K562 (cell line): ENCODE data around the gene DIP2B. TPM values are rescaled to one million over a fixed set of nuclear protein-coding genes. Genes with fewer than 3 reads are reported as not detected.
A peak's percentile ranks its signal among the peaks of the same experiment; 100 is the strongest.

Source experiments
- EZH2 ChIP-seq: IDR thresholded peaks from 2 replicates; pipeline ENCODE4 v1.6.1; 2012; ENCODE audit warnings: low read depth, mild to moderate bottlenecking, inconsistent platforms, low read length, borderline replicate concordance
- PKNOX1 ChIP-seq: fragments of 450-650 bp; IDR thresholded peaks from 2 replicates; pipeline ENCODE4 v1.6.1; 2016
- REST ChIP-seq, 2 experiments: fragments of 450-650 bp; formaldehyde crosslinking in 1 of 2; IDR thresholded peaks; 2 replicates each; pipeline versions ENCODE4 v1.4.0 to v1.6.1; 2014 to 2020; ENCODE audit warnings: mild to moderate bottlenecking in 2 of 2, borderline replicate concordance in 1 of 2, low read depth in 1 of 2
- SMAD3 ChIP-seq: fragments of 450-650 bp; formaldehyde crosslinking; conservative IDR thresholded peaks from 2 replicates; pipeline ENCODE4 v1.4.0; 2020; ENCODE audit warnings: mild to moderate bottlenecking
- SMAD4 ChIP-seq: fragments of 250-450 bp; sonication (Bioruptor Pico); conservative IDR thresholded peaks from 2 replicates; pipeline ENCODE4 v1.8.0; 2021; ENCODE audit warnings: inconsistent platforms, mild to moderate bottlenecking, moderate library complexity
- ZNF589 ChIP-seq: fragments of 200-800 bp; sonication (Bioruptor generic); IDR thresholded peaks from 2 replicates; pipeline ENCODE4 v1.6.1; 2016; ENCODE audit warnings: low read depth, missing genetic modification characterization, missing compliant biosample characterization
- ZNF77 ChIP-seq: fragments of 250-450 bp; sonication (Bioruptor Pico); IDR thresholded peaks from 2 replicates; pipeline ENCODE4 v1.5.0; 2020
- polyA plus RNA-seq, 8 experiments: library from polyadenylated mRNA; depleted of rRNA in 4 of 8; stranded (reverse) in 5 of 8; unstranded in 3 of 8; fragments of >200 nt; fragmentation: Nextera tagmentation in 2 of 8; fragmentation: Illumina TruSeq in 1 of 8; extraction: Ambion mirVana in 2 of 8; extraction: Trizol in 1 of 8; gene quantifications; 2 replicates each; pipeline versions ENCODE4 v1.2.1 to v1.2.3, GENCODE V29; 2011 to 2014; ENCODE audit warnings: inconsistent platforms in 1 of 8, missing spikeins in 1 of 8
- total RNA-seq, 7 experiments: library from RNA; depleted of rRNA in 6 of 7; stranded (reverse); fragments of >200 nt in 6 of 7; fragmentation: Illumina TruSeq in 2 of 7; extraction: Trizol in 2 of 7; gene quantifications; 2 replicates each; pipeline versions ENCODE4 v1.2.1 to v1.2.3, GENCODE V29; 2011 to 2021; ENCODE audit warnings: low replicate concordance in 1 of 7
- TF ChIP-seq, protein P1 (sequence below): fragments of 250-450 bp; sonication (Bioruptor Pico); IDR thresholded peaks from 2 replicates; pipeline ENCODE4 v1.5.0; 2022; ENCODE audit warnings: mild to moderate bottlenecking
- TF ChIP-seq, protein P2 (sequence below): sonication (generic); IDR thresholded peaks from 2 replicates; pipeline ENCODE4 v1.6.1; 2016
- TF ChIP-seq, protein P3 (sequence below), 2 experiments: fragments of 200-800 bp in 1 of 2; sonication (Bioruptor generic) in 1 of 2; sonication (generic) in 1 of 2; formaldehyde crosslinking in 1 of 2; IDR thresholded peaks in 1 of 2; conservative IDR thresholded peaks in 1 of 2; 2 replicates each; pipeline versions ENCODE4 v1.5.0 to v1.6.1; 2016 to 2020; ENCODE audit warnings: missing compliant biosample characterization in 1 of 2, missing genetic modification characterization in 1 of 2, missing genetic modification reagents in 1 of 2
- TF ChIP-seq, protein P4 (sequence below): fragments of 250-450 bp; sonication (Bioruptor Pico); IDR thresholded peaks from 2 replicates; pipeline ENCODE4 v1.8.0; 2021; ENCODE audit warnings: mild to moderate bottlenecking, moderate library complexity

DIP2B gene
- total and polyA plus RNA-seq, 9 of the 15 experiments (the other 6 are each of a cell fraction or from before 2014, with no cell fraction given) = 4.6 to 26.1 (median 18.8) TPM

- TF ChIP-seq PKNOX1 (0 out of 2 replicates have a peak, but pooled peaks have one; percentile 30), ZNF589 (CRISPR knock-in tag) (no peak), SMAD3 (CRISPR knock-in tag) (no peak), EZH2 (no peak), REST (IDR thresholded peaks at IDR 0.05; ENCODE audit: borderline replicate concordance) (no peak), REST (CRISPR knock-in tag; IDR thresholded peaks at IDR 0.05; ENCODE audit: low read depth) (no peak), SMAD4 (CRISPR knock-in tag) (no peak), ZNF77 (CRISPR knock-in tag) (no peak)
- TF ChIP-seq, protein P1, sequence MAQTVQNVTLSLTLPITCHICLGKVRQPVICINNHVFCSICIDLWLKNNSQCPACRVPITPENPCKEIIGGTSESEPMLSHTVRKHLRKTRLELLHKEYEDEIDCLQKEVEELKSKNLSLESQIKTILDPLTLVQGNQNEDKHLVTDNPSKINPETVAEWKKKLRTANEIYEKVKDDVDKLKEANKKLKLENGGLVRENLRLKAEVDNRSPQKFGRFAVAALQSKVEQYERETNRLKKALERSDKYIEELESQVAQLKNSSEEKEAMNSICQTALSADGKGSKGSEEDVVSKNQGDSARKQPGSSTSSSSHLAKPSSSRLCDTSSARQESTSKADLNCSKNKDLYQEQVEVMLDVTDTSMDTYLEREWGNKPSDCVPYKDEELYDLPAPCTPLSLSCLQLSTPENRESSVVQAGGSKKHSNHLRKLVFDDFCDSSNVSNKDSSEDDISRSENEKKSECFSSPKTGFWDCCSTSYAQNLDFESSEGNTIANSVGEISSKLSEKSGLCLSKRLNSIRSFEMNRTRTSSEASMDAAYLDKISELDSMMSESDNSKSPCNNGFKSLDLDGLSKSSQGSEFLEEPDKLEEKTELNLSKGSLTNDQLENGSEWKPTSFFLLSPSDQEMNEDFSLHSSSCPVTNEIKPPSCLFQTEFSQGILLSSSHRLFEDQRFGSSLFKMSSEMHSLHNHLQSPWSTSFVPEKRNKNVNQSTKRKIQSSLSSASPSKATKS (CRISPR knock-in tag) = no peak
- TF ChIP-seq, protein P2, sequence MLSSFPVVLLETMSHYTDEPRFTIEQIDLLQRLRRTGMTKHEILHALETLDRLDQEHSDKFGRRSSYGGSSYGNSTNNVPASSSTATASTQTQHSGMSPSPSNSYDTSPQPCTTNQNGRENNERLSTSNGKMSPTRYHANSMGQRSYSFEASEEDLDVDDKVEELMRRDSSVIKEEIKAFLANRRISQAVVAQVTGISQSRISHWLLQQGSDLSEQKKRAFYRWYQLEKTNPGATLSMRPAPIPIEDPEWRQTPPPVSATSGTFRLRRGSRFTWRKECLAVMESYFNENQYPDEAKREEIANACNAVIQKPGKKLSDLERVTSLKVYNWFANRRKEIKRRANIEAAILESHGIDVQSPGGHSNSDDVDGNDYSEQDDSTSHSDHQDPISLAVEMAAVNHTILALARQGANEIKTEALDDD = peak; percentile 94
- TF ChIP-seq, protein P3, sequence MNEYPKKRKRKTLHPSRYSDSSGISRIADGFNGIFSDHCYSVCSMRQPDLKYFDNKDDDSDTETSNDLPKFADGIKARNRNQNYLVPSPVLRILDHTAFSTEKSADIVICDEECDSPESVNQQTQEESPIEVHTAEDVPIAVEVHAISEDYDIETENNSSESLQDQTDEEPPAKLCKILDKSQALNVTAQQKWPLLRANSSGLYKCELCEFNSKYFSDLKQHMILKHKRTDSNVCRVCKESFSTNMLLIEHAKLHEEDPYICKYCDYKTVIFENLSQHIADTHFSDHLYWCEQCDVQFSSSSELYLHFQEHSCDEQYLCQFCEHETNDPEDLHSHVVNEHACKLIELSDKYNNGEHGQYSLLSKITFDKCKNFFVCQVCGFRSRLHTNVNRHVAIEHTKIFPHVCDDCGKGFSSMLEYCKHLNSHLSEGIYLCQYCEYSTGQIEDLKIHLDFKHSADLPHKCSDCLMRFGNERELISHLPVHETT (CRISPR knock-in tag; conservative IDR thresholded peaks at IDR 0.05 in 1 of 2, IDR thresholded peaks at IDR 0.05 in 1 of 2) = no peak
- TF ChIP-seq, protein P4, sequence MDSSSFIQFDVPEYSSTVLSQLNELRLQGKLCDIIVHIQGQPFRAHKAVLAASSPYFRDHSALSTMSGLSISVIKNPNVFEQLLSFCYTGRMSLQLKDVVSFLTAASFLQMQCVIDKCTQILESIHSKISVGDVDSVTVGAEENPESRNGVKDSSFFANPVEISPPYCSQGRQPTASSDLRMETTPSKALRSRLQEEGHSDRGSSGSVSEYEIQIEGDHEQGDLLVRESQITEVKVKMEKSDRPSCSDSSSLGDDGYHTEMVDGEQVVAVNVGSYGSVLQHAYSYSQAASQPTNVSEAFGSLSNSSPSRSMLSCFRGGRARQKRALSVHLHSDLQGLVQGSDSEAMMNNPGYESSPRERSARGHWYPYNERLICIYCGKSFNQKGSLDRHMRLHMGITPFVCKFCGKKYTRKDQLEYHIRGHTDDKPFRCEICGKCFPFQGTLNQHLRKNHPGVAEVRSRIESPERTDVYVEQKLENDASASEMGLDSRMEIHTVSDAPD = no peak
Observed at GRCh38 chr12:50533203-50533584, 28.4 kb downstream of the DIP2B start (continued).
